Endodermal cell (in vitro differentiated cells): ENCODE measurements around the gene MBP. TPM values are rescaled to one million over a fixed set of nuclear protein-coding genes. Genes with fewer than 3 reads are reported as not detected.

Experiments
- DNase-seq: peaks from one replicate; pipeline ENCODE4 v3.0.0-alpha.2; 2017
- H3K27ac ChIP-seq: 2 replicates; pipeline ENCODE4 v1.5.1; 2013; ENCODE audit warnings: mild to moderate bottlenecking, low read depth, low read length, moderate library complexity
- H3K27me3 ChIP-seq: 2 replicates; pipeline ENCODE4 v1.6.1; 2013; ENCODE audit warnings: mild to moderate bottlenecking, low read length, moderate library complexity; ENCODE audit not compliant: insufficient read depth, control insufficient read depth, poor library complexity, severe bottlenecking
- H3K36me3 ChIP-seq: 2 replicates; pipeline ENCODE4 v1.7.0; 2013; ENCODE audit warnings: mild to moderate bottlenecking, low read length, moderate library complexity; ENCODE audit not compliant: control insufficient read depth, insufficient read depth
- H3K4me1 ChIP-seq: one replicate; pipeline ENCODE4 v1.7.0; 2013; ENCODE audit warnings: low read length; ENCODE audit not compliant: control insufficient read depth, insufficient read depth
- H3K4me3 ChIP-seq: 2 replicates; pipeline ENCODE4 v1.5.1; 2013; ENCODE audit warnings: mild to moderate bottlenecking, low read length, moderate library complexity
- H3K9ac ChIP-seq: 2 replicates; pipeline ENCODE4 v1.6.1; 2013; ENCODE audit warnings: mild to moderate bottlenecking, low read length, moderate library complexity; ENCODE audit not compliant: poor library complexity, severe bottlenecking; ENCODE audit errors: extremely low read depth
- H3K9me3 ChIP-seq: 2 replicates; pipeline ENCODE4 v1.6.1; 2013; ENCODE audit warnings: mild to moderate bottlenecking, low read length, moderate library complexity; ENCODE audit not compliant: control insufficient read depth
- H3K27ac Mint-ChIP-seq: 2 replicates; pipeline ENCODE4 v1.8.0; 2020; ENCODE audit warnings: mixed read lengths
- H3K27me3 Mint-ChIP-seq: 2 replicates; pipeline ENCODE4 v1.8.0; 2021; ENCODE audit warnings: mild to moderate bottlenecking, mixed read lengths; ENCODE audit not compliant: insufficient read depth
- H3K36me3 Mint-ChIP-seq: 2 replicates; pipeline ENCODE4 v1.8.0; 2020; ENCODE audit warnings: low read depth, mixed read lengths
- H3K4me1 Mint-ChIP-seq: 2 replicates; pipeline ENCODE4 v1.8.0; 2020; ENCODE audit warnings: mixed read lengths
- H3K4me3 Mint-ChIP-seq: 2 replicates; pipeline ENCODE4 v1.8.0; 2020; ENCODE audit warnings: mild to moderate bottlenecking, moderate library complexity, mixed read lengths
- H3K9me3 Mint-ChIP-seq: 2 replicates; pipeline ENCODE4 v1.8.0; 2020; ENCODE audit warnings: mild to moderate bottlenecking, mixed read lengths
- CTCF ChIP-seq: fragments of 200-600 bp; sonication (generic); conservative IDR thresholded peaks from 2 replicates; pipeline ENCODE4 v1.5.0; 2021; ENCODE audit warnings: antibody characterized with exemption, mild to moderate bottlenecking
- WGBS, 2 experiments: methylation state at CpG; one replicate each; pipeline versions ENCODE4 v1.1.5 to v1.1.7; 2013; ENCODE audit warnings: missing lambda C conversion rate in 2 of 2, mixed read lengths in 1 of 2; ENCODE audit not compliant: insufficient coverage in 1 of 2, insufficient read length in 1 of 2; 5-methylcytosine and 5-hydroxymethylcytosine counted together
- total RNA-seq, 2 donors: library from RNA; stranded (reverse); fragmentation: NEBNext Ultra II Directional in 1 of 2; extraction: Animal tissue kit (Norgen Biotek cat#: 25700) in 1 of 2; gene quantifications; 2 replicates in 1 of 2; 3 replicates in 1 of 2; pipeline ENCODE4 v1.2.1, GENCODE V29; 2021

Gene MBP
- total RNA-seq, 2 donors from 2014 or later, result 16.3 to 19.0 TPM

GRCh38 chr18:77067291-77068061, 65.1 kb downstream of the MBP start:
- Histone ChIP-seq H3K36me3 (no peaks in the 10 kb centered on the region), H3K27me3 (no peaks in the 10 kb centered on the region), H3K9ac (no peak overlapping the region), H3K27ac (no peak overlapping the region), H3K4me1 (peaks cover 2% of the 10 kb centered on the region), H3K9me3 (no peaks in the 10 kb centered on the region), H3K4me3 (no peak overlapping the region)
- Mint-ChIP-seq H3K27ac (no peak overlapping the region), H3K4me1 (peaks cover 15% of the 10 kb centered on the region), H3K9me3 (no peaks in the 10 kb centered on the region), H3K4me3 (no peak overlapping the region), H3K27me3 (no peaks in the 10 kb centered on the region), H3K36me3 (peaks cover 24% of the 10 kb centered on the region)
- WGBS, 2 experiments, result 90% methylated on average over 7 to 14 of the region's 14 CpGs
- no peak for TF ChIP-seq CTCF
- DNase-seq, result no peak

GRCh38 chr18:77066689-77067088, 65.9 kb downstream of the MBP start:
- H3K27ac Mint-ChIP-seq, result no peak overlapping the region

GRCh38 chr18:77066101-77066500, 66.5 kb downstream of the MBP start:
- H3K4me3 Mint-ChIP-seq, result no peak overlapping the region
- Histone ChIP-seq H3K36me3 (no peaks in the 10 kb centered on the region), H3K9me3 (no peaks in the 10 kb centered on the region), H3K4me1 (peaks cover 2% of the 10 kb centered on the region), H3K27ac (no peak overlapping the region), H3K4me3 (no peak overlapping the region), H3K27me3 (no peaks in the 10 kb centered on the region), H3K9ac (no peak overlapping the region)
- H3K4me1 Mint-ChIP-seq, result peaks cover 20% of the 10 kb centered on the region
- H3K9me3 Mint-ChIP-seq, result no peaks in the 10 kb centered on the region
- no peak overlapping the region for H3K27ac Mint-ChIP-seq
- H3K27me3 Mint-ChIP-seq, result no peaks in the 10 kb centered on the region
- WGBS, 2 experiments, result 98% methylated on average over 9 of the region's 9 CpGs
- peaks cover 24% of the 10 kb centered on the region for H3K36me3 Mint-ChIP-seq
- no peak for DNase-seq
- no peak for TF ChIP-seq CTCF

More at GRCh38 chr18:77066689-77067088, 65.9 kb downstream of the MBP start:
- no peak overlapping the region for H3K27ac ChIP-seq
- DNase-seq, result no peak
- peaks cover 2% of the 10 kb centered on the region for H3K4me1 ChIP-seq
- H3K9me3 Mint-ChIP-seq, result no peaks in the 10 kb centered on the region
- no peaks in the 10 kb centered on the region for H3K9me3 ChIP-seq
- H3K27me3 Mint-ChIP-seq, result no peaks in the 10 kb centered on the region
- H3K27me3 ChIP-seq, result no peaks in the 10 kb centered on the region
- no peak for TF ChIP-seq CTCF
- H3K4me3 Mint-ChIP-seq, result no peak overlapping the region
- H3K4me1 Mint-ChIP-seq, result peaks cover 20% of the 10 kb centered on the region
- no peak overlapping the region for H3K4me3 ChIP-seq
- 92 to 100% methylated on average over 2 to 9 of the region's 9 CpGs for WGBS, 2 experiments
- peaks cover 24% of the 10 kb centered on the region for H3K36me3 Mint-ChIP-seq
- no peak overlapping the region for H3K9ac ChIP-seq
- H3K36me3 ChIP-seq, result no peaks in the 10 kb centered on the region
